RWPE2 (cell line): ENCODE measurements around the gene SCN5A.
A peak's percentile ranks its signal among the peaks of the same experiment; 100 is the strongest.

ENCODE experiments used
- ATAC-seq: fragments of 200-7000 bp; cut with Tn5 transposase; 3 replicates; pipeline ENCODE4 v1.9.1; 2021; ENCODE audit warnings: low read depth
- DNase-seq: peaks from one replicate; pipeline ENCODE4 v3.0.0-alpha.2; 2020; ENCODE audit warnings: low spot score
- H3K27ac ChIP-seq: fragments of 450-650 bp; 2 replicates; pipeline ENCODE4 v1.5.1; 2017; ENCODE audit warnings: mild to moderate bottlenecking; ENCODE audit not compliant: poor library complexity, severe bottlenecking
- H3K27me3 ChIP-seq: fragments of 250-450 bp; sonication (Bioruptor Pico); 2 replicates; pipeline ENCODE4 v1.5.1; 2021; ENCODE audit warnings: mild to moderate bottlenecking, moderate library complexity; ENCODE audit not compliant: insufficient read depth, poor library complexity, severe bottlenecking
- H3K36me3 ChIP-seq: fragments of 250-450 bp; sonication (Bioruptor Pico); 2 replicates; pipeline ENCODE4 v1.5.1; 2020; ENCODE audit warnings: low read depth, mild to moderate bottlenecking, moderate library complexity
- H3K4me1 ChIP-seq: fragments of 250-450 bp; sonication (Bioruptor Pico); 2 replicates; pipeline ENCODE4 v1.5.1; 2021; ENCODE audit warnings: mild to moderate bottlenecking, moderate library complexity; ENCODE audit not compliant: insufficient read depth, poor library complexity, severe bottlenecking
- H3K4me3 ChIP-seq: fragments of 250-450 bp; sonication (Bioruptor Pico); 2 replicates; pipeline ENCODE4 v1.5.1; 2021; ENCODE audit warnings: mild to moderate bottlenecking, moderate library complexity; ENCODE audit not compliant: severe bottlenecking
- H3K9me3 ChIP-seq: fragments of 250-450 bp; sonication (Bioruptor Pico); 2 replicates; pipeline ENCODE4 v1.5.1; 2021; ENCODE audit warnings: mild to moderate bottlenecking, moderate library complexity; ENCODE audit not compliant: severe bottlenecking
- TF ChIP-seq, protein P1 (sequence below): fragments of 450-650 bp; IDR thresholded peaks from one replicate; pipeline ENCODE4 v1.5.1; 2017; ENCODE audit warnings: mild to moderate bottlenecking, moderate library complexity; ENCODE audit not compliant: poor library complexity, severe bottlenecking

Gene SCN5A

DNA sequence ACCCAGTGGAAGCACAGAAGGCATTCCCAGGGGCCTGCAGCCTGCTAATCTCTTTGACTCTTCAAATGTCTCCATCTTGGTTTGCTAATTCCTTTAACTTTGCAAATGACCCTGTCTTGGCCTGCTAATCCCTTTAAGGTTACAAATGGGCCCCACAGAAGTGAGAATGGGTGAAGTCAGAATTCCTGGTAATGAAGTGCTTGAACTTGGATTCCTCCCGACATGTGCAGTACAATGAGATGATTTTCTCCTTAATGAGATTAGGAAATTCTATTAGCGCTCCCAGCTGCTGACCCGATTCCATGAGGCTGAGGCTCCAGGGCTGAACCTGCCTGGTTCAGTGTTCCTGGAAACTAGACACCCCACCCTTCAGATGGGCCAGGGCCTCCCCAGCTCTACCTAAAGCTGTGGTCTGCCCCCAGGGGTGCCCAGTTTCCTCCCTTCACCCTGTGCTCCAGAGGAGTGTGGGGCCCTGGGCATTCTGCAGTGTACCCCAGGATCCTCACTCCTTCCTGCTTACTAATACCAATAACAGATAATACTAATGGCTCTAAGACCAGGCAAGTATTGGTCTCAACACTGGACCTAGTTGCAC is 47.4 kb downstream of the SCN5A start:
- DNase-seq (no peak), ATAC-seq (no peak)
- no peaks in the 10 kb centered on the region for H3K9me3 ChIP-seq
- H3K27ac ChIP-seq, result no peak overlapping the region
- no peak overlapping the region for H3K4me3 ChIP-seq
- no peaks in the 10 kb centered on the region for H3K27me3 ChIP-seq
- H3K36me3 ChIP-seq, result no peaks in the 10 kb centered on the region
- no peaks in the 10 kb centered on the region for H3K4me1 ChIP-seq
- TF ChIP-seq, protein P1, sequence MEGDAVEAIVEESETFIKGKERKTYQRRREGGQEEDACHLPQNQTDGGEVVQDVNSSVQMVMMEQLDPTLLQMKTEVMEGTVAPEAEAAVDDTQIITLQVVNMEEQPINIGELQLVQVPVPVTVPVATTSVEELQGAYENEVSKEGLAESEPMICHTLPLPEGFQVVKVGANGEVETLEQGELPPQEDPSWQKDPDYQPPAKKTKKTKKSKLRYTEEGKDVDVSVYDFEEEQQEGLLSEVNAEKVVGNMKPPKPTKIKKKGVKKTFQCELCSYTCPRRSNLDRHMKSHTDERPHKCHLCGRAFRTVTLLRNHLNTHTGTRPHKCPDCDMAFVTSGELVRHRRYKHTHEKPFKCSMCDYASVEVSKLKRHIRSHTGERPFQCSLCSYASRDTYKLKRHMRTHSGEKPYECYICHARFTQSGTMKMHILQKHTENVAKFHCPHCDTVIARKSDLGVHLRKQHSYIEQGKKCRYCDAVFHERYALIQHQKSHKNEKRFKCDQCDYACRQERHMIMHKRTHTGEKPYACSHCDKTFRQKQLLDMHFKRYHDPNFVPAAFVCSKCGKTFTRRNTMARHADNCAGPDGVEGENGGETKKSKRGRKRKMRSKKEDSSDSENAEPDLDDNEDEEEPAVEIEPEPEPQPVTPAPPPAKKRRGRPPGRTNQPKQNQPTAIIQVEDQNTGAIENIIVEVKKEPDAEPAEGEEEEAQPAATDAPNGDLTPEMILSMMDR, result no peak

DNA sequence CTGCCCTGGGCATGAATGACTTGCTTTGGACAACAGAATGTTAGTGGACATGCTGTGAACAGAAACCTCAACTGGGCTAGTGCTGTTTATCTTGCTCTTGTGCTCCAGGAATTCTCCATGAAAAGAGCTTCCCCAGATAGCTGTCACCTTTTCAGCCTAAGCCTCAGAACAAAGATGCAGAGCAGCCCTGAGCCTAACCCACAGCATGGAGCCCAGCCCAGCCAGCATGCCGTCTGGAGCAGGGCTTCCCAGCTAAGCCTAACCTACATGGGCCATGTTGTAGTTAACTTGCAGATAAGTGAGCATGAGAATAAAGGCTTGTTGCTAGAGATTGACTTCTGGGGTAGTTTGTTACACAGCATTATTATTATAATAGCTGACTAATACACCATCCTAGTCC is 48.9 kb downstream of the SCN5A start:
- TF ChIP-seq, protein P1, result no peak
- Histone ChIP-seq H3K27me3 (no peaks in the 10 kb centered on the region), H3K36me3 (no peaks in the 10 kb centered on the region), H3K27ac (no peak overlapping the region), H3K4me1 (no peaks in the 10 kb centered on the region), H3K4me3 (no peak overlapping the region), H3K9me3 (no peaks in the 10 kb centered on the region)
- no peak for ATAC-seq
- DNase-seq, result peak; percentile 9

DNA sequence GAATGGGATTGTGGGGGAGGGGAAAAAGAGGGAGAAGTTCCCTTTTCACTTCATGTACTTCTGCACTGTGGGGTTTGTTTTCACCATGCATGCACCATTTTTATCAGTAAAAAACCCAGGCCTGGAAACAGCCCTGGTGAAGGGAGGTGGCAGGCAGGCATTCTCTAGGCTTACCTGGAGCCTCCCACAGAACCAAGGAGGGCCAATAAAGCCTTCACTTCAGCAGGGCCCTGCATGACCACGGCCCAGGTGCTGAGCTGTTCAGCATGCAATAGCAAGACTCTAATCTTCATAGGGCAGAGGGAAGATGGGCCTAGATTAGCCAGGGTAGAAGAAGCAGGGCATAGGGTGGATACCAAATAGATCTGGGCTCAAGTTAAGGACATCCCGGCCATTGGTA is 49.6 kb downstream of the SCN5A start:
- Histone ChIP-seq H3K36me3 (no peaks in the 10 kb centered on the region), H3K27me3 (no peaks in the 10 kb centered on the region), H3K4me1 (no peaks in the 10 kb centered on the region), H3K27ac (no peak overlapping the region), H3K9me3 (no peaks in the 10 kb centered on the region), H3K4me3 (no peak overlapping the region)
- DNase-seq (peak; percentile 11), ATAC-seq (no peak)
- TF ChIP-seq, protein P1, result no peak

DNA sequence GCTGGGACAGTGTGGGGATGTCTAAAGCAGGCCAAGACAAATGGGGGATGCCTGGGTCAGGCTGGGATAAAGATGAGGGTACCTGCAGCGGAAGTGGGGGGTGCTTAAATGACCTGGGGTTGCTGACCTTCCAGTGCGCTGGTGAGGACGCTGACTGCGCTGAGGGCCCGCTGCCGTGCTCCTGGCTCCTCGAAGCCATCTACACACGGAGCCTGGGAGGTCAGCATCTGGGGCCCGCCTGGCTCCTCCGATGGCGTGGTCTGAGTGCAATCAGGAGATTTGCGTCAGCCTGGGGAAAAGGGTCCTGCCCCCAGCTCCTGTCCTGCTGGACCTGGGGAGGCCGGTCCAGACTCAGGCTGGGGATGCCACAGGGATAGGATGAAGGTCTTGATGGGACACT is 50.7 kb downstream of the SCN5A start:
- no peak overlapping the region for H3K27ac ChIP-seq

DNA sequence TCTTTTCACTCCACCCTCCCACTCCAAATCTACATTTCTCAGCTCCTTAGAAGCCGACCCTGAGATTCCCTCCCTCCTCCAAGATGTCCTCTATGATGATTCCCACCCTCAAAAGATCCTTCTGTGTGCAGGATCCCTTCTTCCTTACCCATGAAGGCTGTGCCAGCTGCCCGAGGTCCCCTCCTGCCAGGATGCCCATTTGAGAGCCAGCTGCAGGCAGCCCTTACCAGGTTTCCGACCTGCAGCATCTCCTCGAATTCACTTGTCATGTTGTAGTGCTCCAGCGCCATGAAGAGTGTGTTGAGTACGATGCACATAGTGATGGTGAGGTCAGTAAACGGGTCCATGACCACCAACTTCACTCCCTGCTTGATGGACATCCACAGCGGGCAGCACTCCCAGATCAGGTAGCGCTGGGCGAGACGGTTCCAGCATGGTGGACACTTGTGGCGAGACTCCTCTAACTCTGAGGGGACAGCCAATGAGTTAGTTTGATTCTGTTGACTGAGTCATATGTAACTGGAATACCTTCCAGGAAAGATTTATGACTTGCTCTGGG is 51.9 kb downstream of the SCN5A start:
- no peaks in the 10 kb centered on the region for H3K36me3 ChIP-seq
- no peaks in the 10 kb centered on the region for H3K9me3 ChIP-seq
- no peak overlapping the region for H3K27ac ChIP-seq
- DNase-seq (peak; percentile 22), ATAC-seq (no peak)
- TF ChIP-seq, protein P1, result no peak
- no peaks in the 10 kb centered on the region for H3K27me3 ChIP-seq
- no peak overlapping the region for H3K4me3 ChIP-seq
- no peaks in the 10 kb centered on the region for H3K4me1 ChIP-seq

More for the DNA sequence above, 50.7 kb downstream of the SCN5A start:
- H3K36me3 ChIP-seq, result no peaks in the 10 kb centered on the region
- H3K9me3 ChIP-seq, result no peaks in the 10 kb centered on the region
- DNase-seq (peak; percentile 25), ATAC-seq (no peak)
- H3K4me3 ChIP-seq, result no peak overlapping the region
- no peaks in the 10 kb centered on the region for H3K27me3 ChIP-seq
- H3K4me1 ChIP-seq, result no peaks in the 10 kb centered on the region
- TF ChIP-seq, protein P1, result no peak
